Right cardiac atrium (tissue), 5 donors: ENCODE measurements around the gene PVR. TPM values are rescaled to one million over a fixed set of nuclear protein-coding genes. Genes with fewer than 3 reads are reported as not detected.
"Not testable (repeated sequence)": the region's sequence is repeated elsewhere in the genome, so short reads cannot be mapped to it uniquely, and the experiment has no call there.

Source experiments
- ATAC-seq, 2 donors: fragments of 200-7000 bp; cut with Tn5 transposase; one replicate each; pipeline versions ENCODE4 v1.8.0 to v1.9.1; 2020; ENCODE audit warnings: moderate library complexity in 2 of 2, mild to moderate bottlenecking in 1 of 2
- DNase-seq, 3 donors: peaks; one replicate each; pipeline ENCODE4 v3.0.0-alpha.2; 2020
- H3K27ac ChIP-seq: one replicate; pipeline ENCODE4 v1.5.1; 2013; ENCODE audit warnings: mild to moderate bottlenecking, low read length, control low read depth, moderate library complexity
- H3K27me3 ChIP-seq: one replicate; pipeline ENCODE4 v1.6.1; 2013; ENCODE audit not compliant: control insufficient read depth, insufficient read depth
- H3K4me1 ChIP-seq: one replicate; pipeline ENCODE4 v1.6.1; 2013; ENCODE audit warnings: low read length; ENCODE audit not compliant: control insufficient read depth, insufficient read depth
- H3K4me3 ChIP-seq: one replicate; pipeline ENCODE4 v1.5.1; 2013; ENCODE audit warnings: low read length, control low read depth
- H3K9me3 ChIP-seq: one replicate; pipeline ENCODE4 v1.6.1; 2013; ENCODE audit warnings: low read length; ENCODE audit not compliant: control insufficient read depth
- WGBS: extraction: QIAGEN DNeasy Blood & Tissue Kit; methylation state at CpG from one replicate; pipeline ENCODE4 v1.1.7; 2013; 5-methylcytosine and 5-hydroxymethylcytosine counted together
- intact Hi-C, 4 donors: fragments of 100-400 bp; cut with DNase I; formaldehyde crosslinking; loops; one replicate each; pipeline versions ENCODE4 v1.11.0 to v1.14.0; 2022 to 2023
- polyA plus RNA-seq: library from polyadenylated mRNA; stranded (reverse); fragments of 200-250 nt; gene quantifications from one replicate; pipeline ENCODE4 v1.2.3, GENCODE V29; 2013
- total RNA-seq, 4 donors: library from RNA; stranded (reverse); fragmentation: NEBNext Ultra II Directional; extraction: Animal tissue kit (Norgen Biotek cat#: 25700); gene quantifications; one replicate each; pipeline ENCODE4 v1.2.1, GENCODE V29; 2021
- donor health status: healthy with polysubstance abuse.
- donor health status: DM: no; HTN: yes; CAD: no.
- donor health status: DM: no; HTN: no; CAD: no.
- donor health status: DM: no; HTN: yes; CAD: no; lungs with severe emphysema.
- donor health status: DM: yes; HTN: yes; CAD: no.

The PVR gene
- total and polyA plus RNA-seq, 5 donors, result 25.0 to 44.8 (median 27.3) TPM

GRCh38 chr19:44605547-44605946 lies 38.2 kb upstream of the PVR start:
- Histone ChIP-seq H3K27ac (no peak overlapping the region), H3K9me3 (no peaks in the 10 kb centered on the region), H3K4me3 (no peak overlapping the region), H3K4me1 (peaks cover 2% of the 10 kb centered on the region), H3K27me3 (no peaks in the 10 kb centered on the region)
- DNase-seq (no peak), ATAC-seq (no peak)
- intact Hi-C loops, result no loop called here
- 61% methylated on average over 1 of the region's 1 CpG for WGBS

GRCh38 chr19:44607049-44607448 lies 36.7 kb upstream of the PVR start:
- 48% methylated on average over 2 of the region's 2 CpGs for WGBS
- ATAC-seq (peak; percentile 77 to 90), DNase-seq (no peak)
- H3K4me3 ChIP-seq, result no peak overlapping the region
- H3K4me1 ChIP-seq, result peaks cover 2% of the 10 kb centered on the region
- intact Hi-C loops, result no loop called here
- peak overlapping the region; percentile 43 for H3K27ac ChIP-seq
- no peaks in the 10 kb centered on the region for H3K27me3 ChIP-seq
- H3K9me3 ChIP-seq, result no peaks in the 10 kb centered on the region

GRCh38 chr19:44607917-44608316 lies 35.8 kb upstream of the PVR start:
- H3K27ac ChIP-seq, result no peak overlapping the region
- peaks cover 2% of the 10 kb centered on the region for H3K4me1 ChIP-seq
- H3K27me3 ChIP-seq, result no peaks in the 10 kb centered on the region
- no peak for DNase-seq
- ATAC-seq, result no peak
- intact Hi-C loops, result no loop called here
- 74% methylated on average over 3 of the region's 3 CpGs for WGBS
- H3K4me3 ChIP-seq, result no peak overlapping the region
- no peaks in the 10 kb centered on the region for H3K9me3 ChIP-seq

- ATAC-seq (no peak), DNase-seq (no peak)
- intact Hi-C loops, result no loop called here
- H3K27me3 ChIP-seq, result no peaks in the 10 kb centered on the region
- H3K27ac ChIP-seq, result no peak overlapping the region
- no peaks in the 10 kb centered on the region for H3K9me3 ChIP-seq
- peaks cover 2% of the 10 kb centered on the region for H3K4me1 ChIP-seq
- WGBS, result 59% methylated on average over 7 of the region's 7 CpGs
- H3K4me3 ChIP-seq, result no peak overlapping the region
These were observed 35.3 kb upstream of the PVR start for GRCh38 chr19:44608391-44608821.

- Histone ChIP-seq H3K27me3 (no peaks in the 10 kb centered on the region), H3K27ac (no peak overlapping the region), H3K9me3 (no peaks in the 10 kb centered on the region), H3K4me3 (no peak overlapping the region), H3K4me1 (peaks cover 2% of the 10 kb centered on the region)
- ATAC-seq, result no peak
- no peak for DNase-seq
- intact Hi-C loops, result no loop called here
- WGBS, result 94% methylated on average over 5 of the region's 5 CpGs
These were observed 34.5 kb upstream of the PVR start for GRCh38 chr19:44609219-44609618.

- intact Hi-C loops, DNase-seq, H3K9me3 ChIP-seq, ATAC-seq, H3K27ac ChIP-seq, H3K27me3 ChIP-seq, H3K4me3 ChIP-seq, H3K4me1 ChIP-seq: not testable (repeated sequence)
- WGBS, result 72% methylated on average over 5 of the region's 5 CpGs
These were observed 33.2 kb upstream of the PVR start for GRCh38 chr19:44610497-44610896.

- Histone ChIP-seq H3K4me1 (no peaks in the 10 kb centered on the region), H3K27me3 (no peaks in the 10 kb centered on the region), H3K9me3 (no peaks in the 10 kb centered on the region), H3K4me3 (no peak overlapping the region), H3K27ac (no peak overlapping the region)
- DNase-seq (no peak), ATAC-seq (no peak)
- intact Hi-C loops, result no loop called here
- 97% methylated on average over 2 of the region's 2 CpGs for whole genome bisulfite sequencing
These were observed 31.9 kb upstream of the PVR start for GRCh38 chr19:44611812-44612295.

GRCh38 chr19:44613295-44614178 lies 30.2 kb upstream of the PVR start, which contains the start of gene IGSF23:
TSS of gene IGSF23 (plus strand) at chr19:44613563. CDS start at chr19:44613646, 83 bp downstream.
- intact Hi-C loops, result no loop called here
- WGBS, result 91% methylated on average over 25 of the region's 25 CpGs

GRCh38 chr19:44614313-44614712 lies 29.4 kb upstream of the PVR start:
- ATAC-seq (no peak), DNase-seq (no peak)
- Histone ChIP-seq H3K4me1 (no peaks in the 10 kb centered on the region), H3K27me3 (no peaks in the 10 kb centered on the region), H3K4me3 (no peak overlapping the region), H3K9me3 (no peaks in the 10 kb centered on the region), H3K27ac (no peak overlapping the region)
- WGBS, result 95% methylated on average over 10 of the region's 10 CpGs
- intact Hi-C loops, result no loop called here

More at GRCh38 chr19:44613295-44614178, 30.2 kb upstream of the PVR start, which contains the start of gene IGSF23:
- H3K27ac ChIP-seq, result no peak within 1 kb of the TSS
- H3K4me1 ChIP-seq, result no peaks in the 10 kb centered on the region
- ATAC-seq (no peak), DNase-seq (no peak)
- no peak within 1 kb of the TSS for H3K4me3 ChIP-seq
- no peaks in the 10 kb centered on the region for H3K27me3 ChIP-seq
- no peaks in the 10 kb centered on the region for H3K9me3 ChIP-seq

- no peak overlapping the region for H3K4me3 ChIP-seq
- no peaks in the 10 kb centered on the region for H3K27me3 ChIP-seq
- DNase-seq (no peak), ATAC-seq (no peak)
- WGBS, result 40% methylated on average over 5 of the region's 5 CpGs
- H3K9me3 ChIP-seq, result no peaks in the 10 kb centered on the region
- no peaks in the 10 kb centered on the region for H3K4me1 ChIP-seq
- no peak overlapping the region for H3K27ac ChIP-seq
- intact Hi-C loops, result no loop called here
These were observed 27.9 kb upstream of the PVR start for GRCh38 chr19:44615863-44616247.

GRCh38 chr19:44617110-44617880 lies 26.4 kb upstream of the PVR start:
- no peaks in the 10 kb centered on the region for H3K4me1 ChIP-seq
- intact Hi-C loops, result no loop called here
- no peaks in the 10 kb centered on the region for H3K9me3 ChIP-seq
- no peaks in the 10 kb centered on the region for H3K27me3 ChIP-seq
- ATAC-seq (no peak), DNase-seq (no peak)
- WGBS, result 84% methylated on average over 8 of the region's 8 CpGs
- no peak overlapping the region for H3K27ac ChIP-seq
- no peak overlapping the region for H3K4me3 ChIP-seq
